ENCODE results near the gene KLK7.

The KLK7 gene

GRCh38 chr19:50983625-50984292 is at the start of gene KLK7:
TSS of gene KLK7 (minus strand) at chr19:50983917. CDS start at chr19:50982399, 1,518 bp downstream.
- DNase-seq, result no peak

- DNase-seq, result no peak
Observed at GRCh38 chr19:51031880-51032225, 48.1 kb upstream of the KLK7 start.

DNA sequence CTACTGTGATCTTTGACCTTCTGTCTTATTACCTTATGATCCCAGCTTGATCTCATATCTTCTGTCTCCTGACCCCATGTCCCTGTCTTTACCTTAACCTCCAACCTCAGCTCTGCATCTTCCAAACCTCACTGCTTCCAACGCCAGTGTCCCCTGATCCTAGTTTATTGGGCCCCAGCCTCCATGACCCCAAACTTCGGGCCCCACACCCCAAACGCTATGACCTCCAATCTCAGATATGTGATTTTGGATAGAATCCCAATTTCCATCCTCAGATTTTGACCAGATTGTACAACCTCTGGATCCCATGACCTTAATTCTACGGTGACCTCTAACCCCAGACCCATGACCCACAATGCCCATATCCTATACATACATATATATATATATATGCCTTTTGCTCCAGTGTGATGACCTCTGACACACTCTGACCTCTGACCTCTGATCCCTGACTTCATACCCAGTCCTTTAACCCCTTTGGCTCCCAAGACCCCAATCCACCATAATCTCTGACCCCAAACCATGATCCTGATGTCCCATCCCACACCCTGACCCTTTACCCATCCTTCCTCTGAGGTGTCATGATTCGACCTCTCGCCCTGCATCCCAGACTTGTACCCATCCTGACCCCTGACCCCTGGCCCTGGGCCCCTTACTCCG is 47.6 kb upstream of the KLK7 start:
- DNase-seq, result no peak

DNA sequence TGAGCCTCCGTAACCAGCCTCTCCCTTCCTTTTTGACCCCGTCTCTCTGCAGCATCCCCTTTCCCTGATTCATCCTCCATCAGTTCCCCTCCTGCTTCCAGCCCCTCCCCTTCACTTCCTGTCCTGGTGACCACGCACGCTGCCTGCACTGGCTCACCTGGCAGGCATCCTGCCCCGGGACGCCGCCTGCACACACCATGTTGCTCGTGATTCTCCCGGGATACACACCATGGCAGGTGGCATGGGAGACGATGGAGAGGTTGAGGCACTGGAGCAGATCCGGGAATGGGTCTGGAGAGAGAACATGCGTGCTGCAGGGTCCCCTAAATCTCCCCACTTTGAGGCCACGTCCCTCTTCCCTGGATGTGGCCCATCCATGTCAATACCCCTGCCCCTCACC is 46.9 kb upstream of the KLK7 start:
- no peak for DNase-seq

- DNase-seq, result no peak
Observed at GRCh38 chr19:51029718-51030117, 46.0 kb upstream of the KLK7 start.

- DNase-seq, result no peak
Observed at GRCh38 chr19:51027873-51028272, 44.2 kb upstream of the KLK7 start.

GRCh38 chr19:51027126-51027806 is 43.5 kb upstream of the KLK7 start:
- DNase-seq, result no peak

GRCh38 chr19:51026554-51026831 is 42.8 kb upstream of the KLK7 start, which contains the start of gene KLK11:
TSS of gene KLK11 (minus strand) at chr19:51026616. CDS start at chr19:51025631, 985 bp downstream.
- DNase-seq, result no peak

GRCh38 chr19:51025809-51026553 is 42.3 kb upstream of the KLK7 start:
- no peak for DNase-seq

DNA sequence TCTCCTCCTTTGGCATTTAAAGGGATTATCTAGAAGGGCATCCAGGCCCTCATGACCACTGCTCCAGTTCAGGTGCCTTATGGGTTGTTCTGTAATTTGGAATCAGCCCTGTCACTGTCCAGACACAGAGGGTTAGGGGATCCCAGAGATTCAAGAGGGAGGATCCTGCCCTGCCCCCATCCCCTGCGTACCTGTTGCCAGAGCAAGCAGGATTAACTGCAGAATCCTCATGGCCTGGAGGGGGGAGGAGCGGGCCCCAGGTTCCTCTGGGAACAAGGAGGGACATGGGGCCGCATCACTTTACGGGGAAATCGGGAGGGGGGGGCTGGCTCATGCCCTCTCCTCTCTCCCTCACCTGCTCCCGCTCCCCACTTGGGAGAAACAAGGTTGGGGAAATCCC is 41.7 kb upstream of the KLK7 start:
- DNase-seq, result no peak

DNA sequence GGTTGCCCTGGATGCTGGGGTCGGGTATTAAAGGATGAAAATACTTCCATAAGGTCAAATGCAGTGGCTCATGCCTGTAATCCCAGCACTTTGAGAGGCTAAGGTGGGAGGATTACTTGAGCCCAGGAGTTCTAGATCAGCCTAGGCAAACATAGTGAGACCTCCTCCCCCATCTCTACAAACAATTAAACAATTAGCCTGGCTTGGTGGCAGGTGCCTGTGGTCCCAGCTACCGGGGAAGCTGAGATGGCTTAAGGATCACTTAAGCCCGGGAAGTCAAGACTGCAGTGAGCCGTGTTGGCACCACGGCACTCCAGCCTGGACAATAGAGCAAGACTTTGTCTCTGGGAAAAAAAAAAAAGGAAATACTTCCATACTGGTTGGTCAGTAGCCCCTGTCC is 41.2 kb upstream of the KLK7 start:
- DNase-seq, result no peak

DNA sequence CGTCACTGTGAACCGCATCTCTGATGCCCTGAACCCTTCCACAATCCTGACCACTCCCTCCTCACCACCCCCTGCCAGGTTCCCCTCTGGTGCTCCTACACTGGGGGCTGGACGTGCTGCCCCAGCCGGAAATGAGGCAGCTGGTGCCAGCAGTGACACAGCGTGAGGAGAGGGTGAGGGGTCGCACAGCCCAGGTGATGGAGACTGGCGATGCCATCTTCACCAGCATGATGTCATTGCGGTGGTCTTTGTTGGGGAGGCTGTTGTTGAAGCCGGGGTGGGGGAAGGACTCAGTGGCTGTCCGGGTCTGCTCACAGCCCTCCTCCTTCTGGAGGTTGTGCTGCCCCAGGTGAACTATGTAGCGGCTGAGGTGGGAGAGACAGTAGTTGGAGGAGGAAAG is 40.2 kb upstream of the KLK7 start:
- no peak for DNase-seq

DNA sequence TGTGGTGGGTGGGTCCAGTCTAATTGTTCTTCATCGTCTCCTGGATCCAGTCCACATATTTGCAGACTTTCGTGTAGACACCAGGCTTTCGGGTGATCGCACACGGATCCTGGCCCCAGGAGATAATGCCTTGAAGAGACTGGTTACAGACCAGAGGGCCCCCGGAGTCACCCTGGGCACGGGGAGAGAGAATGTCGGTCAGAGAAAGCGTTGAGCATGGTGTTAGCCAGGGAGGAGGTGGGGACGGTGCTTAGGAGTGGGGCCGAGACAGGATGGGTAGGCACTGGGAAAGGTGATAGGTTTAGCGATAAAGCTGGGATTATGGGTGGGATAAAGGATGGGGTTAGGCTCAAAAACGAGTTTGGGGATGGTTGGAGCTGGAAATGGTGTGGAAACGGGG is 38.8 kb upstream of the KLK7 start:
- DNase-seq, result no peak

- no peak for DNase-seq
Observed at GRCh38 chr19:51020988-51021651, 37.4 kb upstream of the KLK7 start.

GRCh38 chr19:51019544-51019925 is 35.8 kb upstream of the KLK7 start, which contains the start of gene KLK10:
TSS of gene KLK10 (minus strand) at chr19:51019709. CDS start at chr19:51019130, 579 bp downstream.
- no peak for DNase-seq

GRCh38 chr19:51018745-51019543 is 35.2 kb upstream of the KLK7 start:
- DNase-seq, result no peak

- DNase-seq, result peak; percentile 23
Observed at GRCh38 chr19:51016798-51017683, 33.3 kb upstream of the KLK7 start.

DNA sequence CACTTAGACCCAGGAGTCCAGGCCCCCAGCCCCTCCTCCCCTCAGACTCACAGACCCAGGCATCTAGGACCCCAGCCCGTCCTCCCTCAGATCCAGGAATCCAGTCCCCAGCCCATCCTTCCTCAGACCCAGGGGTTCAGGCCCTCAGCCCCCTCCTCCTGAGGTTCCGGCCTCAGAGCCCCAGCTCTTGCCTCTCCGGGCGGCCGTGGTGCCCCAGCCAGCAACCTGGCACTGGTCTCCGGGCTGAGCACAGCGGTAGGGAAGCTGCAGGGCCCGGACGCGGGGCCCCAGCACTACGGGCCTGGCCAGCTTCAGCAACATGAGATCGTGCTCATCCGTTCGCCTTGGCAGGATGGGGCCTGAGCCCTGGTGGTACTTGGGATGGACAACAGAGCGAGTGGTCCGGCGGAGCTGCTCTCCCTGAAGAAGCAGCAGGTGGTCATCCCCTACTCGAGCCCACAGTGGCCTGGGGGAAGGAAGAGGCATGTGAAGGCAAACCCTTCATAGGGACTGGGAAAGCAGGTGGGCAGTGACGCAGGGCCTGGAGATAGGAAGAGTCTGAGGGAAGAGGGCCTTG is 32.1 kb upstream of the KLK7 start:
- DNase-seq, result no peak

- DNase-seq, result no peak
Observed at GRCh38 chr19:51014242-51014641, 30.5 kb upstream of the KLK7 start.

DNA sequence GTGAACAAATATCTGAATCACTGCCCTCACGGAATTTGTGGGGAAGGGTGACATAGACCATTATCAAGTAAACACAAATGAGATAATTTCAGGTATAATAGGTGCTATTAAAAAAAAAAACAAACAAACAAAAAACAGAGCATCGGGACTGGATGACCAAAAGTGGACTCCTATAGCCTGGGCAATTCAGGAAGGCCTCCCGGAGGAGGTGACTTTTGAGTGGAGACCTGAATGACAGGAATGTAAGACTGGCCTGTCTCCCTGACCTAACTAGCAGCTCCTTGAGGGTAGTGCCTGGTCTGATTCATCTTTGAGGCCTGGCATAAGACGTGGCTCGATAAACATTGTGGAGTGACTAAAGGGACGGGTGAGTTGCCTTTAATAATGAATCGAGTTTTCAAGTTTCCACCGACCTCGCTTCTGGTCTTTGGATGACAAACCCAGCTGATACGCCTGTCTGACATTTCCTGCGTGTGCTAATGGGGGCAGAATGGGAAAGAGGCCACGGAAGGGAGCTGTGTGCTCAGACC is 29.0 kb upstream of the KLK7 start:
- DNase-seq, result no peak
